Prostate gland (tissue), 2 donors: ENCODE data around the gene TRPM3.

Source experiments
- CTCF ChIP-seq, 4 experiments: fragments of 200-600 bp in 2 of 4; fragments of 450-650 bp in 2 of 4; sonication (generic) in 2 of 4; IDR thresholded peaks; 1 replicate in 3 of 4; 2 replicates in 1 of 4; pipeline ENCODE4 v1.5.1; 2016 to 2019; ENCODE audit warnings: antibody characterized with exemption in 4 of 4, mild to moderate bottlenecking in 2 of 4, moderate library complexity in 2 of 4
- POLR2A ChIP-seq: fragments of 450-650 bp; IDR thresholded peaks from one replicate; pipeline ENCODE4 v1.6.1; 2016; ENCODE audit warnings: antibody characterized with exemption, mild to moderate bottlenecking
- POLR2AphosphoS5 ChIP-seq: sonication (generic); formaldehyde crosslinking; IDR thresholded peaks from one replicate; pipeline ENCODE4 v1.6.1; 2017; ENCODE audit warnings: antibody characterized with exemption

GRCh38 chr9:70964861-70965260 is 156.6 kb downstream of the TRPM3 start:
- TF ChIP-seq CTCF (IDR thresholded peaks at IDR 0.05) (no peak), POLR2A (no peak), POLR2AphosphoS5 (no peak)
